ENCODE data around the gene CAD. TPM values are rescaled to one million over a fixed set of nuclear protein-coding genes. Genes with fewer than 3 reads are reported as not detected.

CAD gene
- total and polyA plus RNA-seq, 2 donors (not counting 1 experiment from before 2014, with no cell fraction given), result 35.6 to 48.5 TPM

DNA sequence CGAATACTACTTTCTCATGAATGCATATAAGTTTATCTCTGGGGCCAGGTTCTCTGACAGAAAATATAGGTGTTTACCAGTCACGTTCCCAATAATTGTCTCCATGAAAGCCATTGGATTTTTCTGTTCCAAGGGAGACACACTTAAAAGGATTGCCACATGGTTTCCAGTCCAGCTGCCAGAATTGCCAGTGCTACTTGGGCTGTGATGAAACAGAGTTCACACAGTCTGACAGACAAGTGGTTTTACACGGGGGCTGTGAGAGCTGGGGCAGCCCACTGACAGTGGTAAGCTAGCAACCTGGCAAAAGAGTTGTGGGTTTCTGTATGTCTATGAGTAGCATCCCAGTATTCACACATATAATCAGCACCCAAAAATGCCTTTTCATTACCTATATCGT, 33.1 kb upstream of the CAD start:
- CTCF ChIA-PET, result no interaction called here
- Mint-ChIP-seq H3K9me3 (ENCODE audit: insufficient read depth) (no peaks in the 10 kb centered on the region), H3K4me1 (no peaks in the 10 kb centered on the region), H3K27ac (no peak overlapping the region), H3K27me3 (peaks cover 30% of the 10 kb centered on the region), H3K4me3 (no peak overlapping the region)
- Histone ChIP-seq H3K4me2 (replicated peaks; ENCODE audit: low read depth, low read length, poor library complexity, severe bottlenecking) (no peak overlapping the region), H3K9ac (ENCODE audit: low read length) (no peak overlapping the region), H3K27me3 (replicated peaks in 1 of 4; ENCODE audit: control extremely low read depth in 1 of 4, control insufficient read depth in 3 of 4, insufficient read depth in 4 of 4, low read length in 3 of 4) (peaks cover 0 to 11% (median 5%) of the 10 kb centered on the region in 4 experiments), H3K27ac (ENCODE audit: low read length in 2 of 2) (no peak overlapping the region), H3K79me2 (ENCODE audit: control insufficient read depth, insufficient read depth, low read length) (no peaks in the 10 kb centered on the region), H2AFZ (ENCODE audit: insufficient read depth, low read depth, low read length, poor library complexity, severe bottlenecking) (no peak overlapping the region), H3K4me1 (ENCODE audit: control insufficient read depth in 2 of 2, insufficient read depth in 2 of 2, low read length in 2 of 2) (no peaks in the 10 kb centered on the region), H3K4me3 (ENCODE audit: control extremely low read depth in 1 of 5, extremely low read depth in 1 of 5, insufficient read depth in 1 of 5, low read depth in 2 of 5, low read length in 4 of 5) (no peak overlapping the region), H3K9me3 (ENCODE audit: control extremely low read depth in 1 of 3, control insufficient read depth in 2 of 3, insufficient read depth in 1 of 3, low read length in 2 of 3) (no peaks in the 10 kb centered on the region), H4K20me1 (ENCODE audit: control insufficient read depth, insufficient read depth, low read length, poor library complexity, severe bottlenecking) (no peaks in the 10 kb centered on the region), H3K36me3 (replicated peaks in 1 of 2; ENCODE audit: control extremely low read depth in 1 of 2, control insufficient read depth in 1 of 2, extremely low read depth in 1 of 2, insufficient read depth in 2 of 2, low read length in 1 of 2) (no peaks in the 10 kb centered on the region)
- TF ChIP-seq EZH2 (IDR thresholded peaks at IDR 0.05; ENCODE audit: borderline replicate concordance, insufficient read depth, low read depth, low read length, poor library complexity, severe bottlenecking), result no peak
- TF ChIP-seq, protein P1, sequence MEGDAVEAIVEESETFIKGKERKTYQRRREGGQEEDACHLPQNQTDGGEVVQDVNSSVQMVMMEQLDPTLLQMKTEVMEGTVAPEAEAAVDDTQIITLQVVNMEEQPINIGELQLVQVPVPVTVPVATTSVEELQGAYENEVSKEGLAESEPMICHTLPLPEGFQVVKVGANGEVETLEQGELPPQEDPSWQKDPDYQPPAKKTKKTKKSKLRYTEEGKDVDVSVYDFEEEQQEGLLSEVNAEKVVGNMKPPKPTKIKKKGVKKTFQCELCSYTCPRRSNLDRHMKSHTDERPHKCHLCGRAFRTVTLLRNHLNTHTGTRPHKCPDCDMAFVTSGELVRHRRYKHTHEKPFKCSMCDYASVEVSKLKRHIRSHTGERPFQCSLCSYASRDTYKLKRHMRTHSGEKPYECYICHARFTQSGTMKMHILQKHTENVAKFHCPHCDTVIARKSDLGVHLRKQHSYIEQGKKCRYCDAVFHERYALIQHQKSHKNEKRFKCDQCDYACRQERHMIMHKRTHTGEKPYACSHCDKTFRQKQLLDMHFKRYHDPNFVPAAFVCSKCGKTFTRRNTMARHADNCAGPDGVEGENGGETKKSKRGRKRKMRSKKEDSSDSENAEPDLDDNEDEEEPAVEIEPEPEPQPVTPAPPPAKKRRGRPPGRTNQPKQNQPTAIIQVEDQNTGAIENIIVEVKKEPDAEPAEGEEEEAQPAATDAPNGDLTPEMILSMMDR (IDR thresholded peaks at IDR 0.05), result no peak
- POLR2A ChIA-PET, result no interaction called here
- no peak for DNase-seq
- intact Hi-C loops (cut with micrococcal nuclease), result no loop called here
- no peak for ATAC-seq (ENCODE audit: low read depth)
- 90% methylated on average over 2 of the region's 4 CpGs for WGBS (ENCODE audit: insufficient coverage)

DNA sequence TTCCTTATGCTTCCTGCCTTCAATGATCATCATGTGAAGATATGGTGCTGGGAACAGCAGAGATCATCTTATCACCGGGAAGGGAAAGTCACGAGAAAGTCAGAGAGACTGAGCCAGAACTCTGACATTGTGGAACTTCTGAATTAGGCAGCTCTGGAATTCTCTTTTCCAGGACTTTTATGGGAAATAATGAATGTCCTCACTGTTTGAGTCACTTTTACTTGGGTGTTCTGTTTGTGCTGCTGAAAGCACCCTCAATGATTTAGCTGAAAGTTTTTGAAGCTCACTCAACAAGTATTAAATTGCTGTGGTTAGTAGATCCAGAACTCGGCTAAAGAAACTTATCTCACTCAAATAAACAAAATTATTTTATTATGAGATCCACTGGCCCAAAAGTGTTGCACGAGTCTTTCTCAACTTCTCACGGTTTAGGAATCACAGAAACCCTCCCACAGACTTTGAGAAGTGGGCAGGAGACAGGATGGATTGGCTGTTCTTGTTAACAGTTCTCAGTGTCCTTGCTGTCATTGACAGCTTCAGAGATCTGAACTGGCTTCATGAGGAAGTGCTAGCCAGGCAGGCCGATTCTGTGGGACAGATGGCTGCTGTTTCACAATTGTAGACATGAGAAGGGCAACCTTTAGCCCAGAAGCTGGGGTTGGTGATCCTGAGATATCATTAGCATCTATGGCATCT, 31.7 kb upstream of the CAD start:
- DNase-seq (no peak), ATAC-seq (ENCODE audit: low read depth) (no peak)
- no peak overlapping the region for H2AFZ ChIP-seq (ENCODE audit: insufficient read depth, low read depth, low read length, poor library complexity, severe bottlenecking)
- H3K27me3 Mint-ChIP-seq, result peaks cover 22% of the 10 kb centered on the region
- no peaks in the 10 kb centered on the region for H3K36me3 ChIP-seq (replicated peaks in 1 of 2; ENCODE audit: control extremely low read depth in 1 of 2, control insufficient read depth in 1 of 2, extremely low read depth in 1 of 2, insufficient read depth in 2 of 2, low read length in 1 of 2)
- H3K9me3 Mint-ChIP-seq (ENCODE audit: insufficient read depth), result no peaks in the 10 kb centered on the region
- ChIA-PET CTCF (interaction anchor here (1.5 kb wide), 1 partner anchor 16 kb away, joined by 4 read pairs; no protein-coding TSS in a partner anchor), POLR2A (no interaction called here)
- 73% methylated on average over 3 of the region's 6 CpGs for WGBS (ENCODE audit: insufficient coverage)
- TF ChIP-seq, protein P1 (IDR thresholded peaks at IDR 0.05), result no peak
- TF ChIP-seq EZH2 (IDR thresholded peaks at IDR 0.05; ENCODE audit: borderline replicate concordance, insufficient read depth, low read depth, low read length, poor library complexity, severe bottlenecking), result no peak
- intact Hi-C loops (cut with micrococcal nuclease), result no loop called here
- no peaks in the 10 kb centered on the region for H3K4me1 ChIP-seq (ENCODE audit: control insufficient read depth in 2 of 2, insufficient read depth in 2 of 2, low read length in 2 of 2)
- H3K4me1 Mint-ChIP-seq, result no peaks in the 10 kb centered on the region
- H3K27ac Mint-ChIP-seq, result no peak overlapping the region
- H3K4me2 ChIP-seq (replicated peaks; ENCODE audit: low read depth, low read length, poor library complexity, severe bottlenecking), result no peak overlapping the region
- no peaks in the 10 kb centered on the region for H3K9me3 ChIP-seq (ENCODE audit: control extremely low read depth in 1 of 3, control insufficient read depth in 2 of 3, insufficient read depth in 1 of 3, low read length in 2 of 3)
- no peak overlapping the region for H3K4me3 ChIP-seq (ENCODE audit: control extremely low read depth in 1 of 5, extremely low read depth in 1 of 5, insufficient read depth in 1 of 5, low read depth in 2 of 5, low read length in 4 of 5)
- H3K79me2 ChIP-seq (ENCODE audit: control insufficient read depth, insufficient read depth, low read length), result no peaks in the 10 kb centered on the region
- no peak overlapping the region for H3K9ac ChIP-seq (ENCODE audit: low read length)
- H3K27ac ChIP-seq (ENCODE audit: low read length in 2 of 2), result no peak overlapping the region
- H3K27me3 ChIP-seq (replicated peaks in 1 of 4; ENCODE audit: control extremely low read depth in 1 of 4, control insufficient read depth in 3 of 4, insufficient read depth in 4 of 4, low read length in 3 of 4), result peaks cover 0 to 9% (median 1%) of the 10 kb centered on the region in 4 experiments
- no peak overlapping the region for H3K4me3 Mint-ChIP-seq
- H4K20me1 ChIP-seq (ENCODE audit: control insufficient read depth, insufficient read depth, low read length, poor library complexity, severe bottlenecking), result no peaks in the 10 kb centered on the region

All from B cell (primary cell).